Ovary (tissue), 3 donors: ENCODE measurements around the gene GOLGA1.

Source experiments
- EP300 ChIP-seq: sonication (generic); formaldehyde crosslinking; IDR thresholded peaks from one replicate; pipeline ENCODE4 v1.6.1; 2017; ENCODE audit warnings: antibody characterized with exemption
- POLR2A ChIP-seq: fragments of 450-650 bp; IDR thresholded peaks from one replicate; pipeline ENCODE4 v1.6.1; 2017; ENCODE audit warnings: antibody characterized with exemption, mild to moderate bottlenecking, moderate library complexity
- TF ChIP-seq, protein P1 (sequence below), 3 donors: fragments of 450-650 bp in 2 of 3; fragments of 200-600 bp in 1 of 3; IDR thresholded peaks; one replicate each; pipeline versions ENCODE4 v1.5.1 to v1.8.0; 2016 to 2022; ENCODE audit warnings: antibody characterized with exemption in 3 of 3, mild to moderate bottlenecking in 1 of 3
- donor health status: DM: no; HTN: no; CAD: no.

DNA sequence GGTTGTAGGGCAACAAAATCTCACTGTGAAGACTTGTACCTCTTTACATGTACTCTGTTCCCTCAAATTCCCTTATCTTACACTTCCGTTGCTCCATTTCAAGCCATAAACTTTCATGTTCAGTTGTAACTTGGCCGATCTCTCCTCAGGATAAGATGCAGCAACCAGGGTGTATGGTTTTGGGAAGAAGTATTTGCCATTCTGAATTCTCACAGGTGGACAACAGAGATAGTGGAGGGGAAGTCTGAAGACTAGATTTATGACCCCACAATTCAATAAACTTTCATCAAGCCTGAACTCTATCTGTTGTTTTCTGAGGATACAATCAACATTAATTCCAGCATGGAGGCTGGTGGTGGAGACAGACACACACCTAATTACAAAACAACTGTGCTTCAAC, 27.5 kb downstream of the GOLGA1 start:
- TF ChIP-seq, protein P1, sequence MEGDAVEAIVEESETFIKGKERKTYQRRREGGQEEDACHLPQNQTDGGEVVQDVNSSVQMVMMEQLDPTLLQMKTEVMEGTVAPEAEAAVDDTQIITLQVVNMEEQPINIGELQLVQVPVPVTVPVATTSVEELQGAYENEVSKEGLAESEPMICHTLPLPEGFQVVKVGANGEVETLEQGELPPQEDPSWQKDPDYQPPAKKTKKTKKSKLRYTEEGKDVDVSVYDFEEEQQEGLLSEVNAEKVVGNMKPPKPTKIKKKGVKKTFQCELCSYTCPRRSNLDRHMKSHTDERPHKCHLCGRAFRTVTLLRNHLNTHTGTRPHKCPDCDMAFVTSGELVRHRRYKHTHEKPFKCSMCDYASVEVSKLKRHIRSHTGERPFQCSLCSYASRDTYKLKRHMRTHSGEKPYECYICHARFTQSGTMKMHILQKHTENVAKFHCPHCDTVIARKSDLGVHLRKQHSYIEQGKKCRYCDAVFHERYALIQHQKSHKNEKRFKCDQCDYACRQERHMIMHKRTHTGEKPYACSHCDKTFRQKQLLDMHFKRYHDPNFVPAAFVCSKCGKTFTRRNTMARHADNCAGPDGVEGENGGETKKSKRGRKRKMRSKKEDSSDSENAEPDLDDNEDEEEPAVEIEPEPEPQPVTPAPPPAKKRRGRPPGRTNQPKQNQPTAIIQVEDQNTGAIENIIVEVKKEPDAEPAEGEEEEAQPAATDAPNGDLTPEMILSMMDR (IDR thresholded peaks at IDR 0.05): no peak
- TF ChIP-seq POLR2A (no peak), EP300 (no peak)
